Chondrocyte (in vitro differentiated cells): Measurements from ENCODE around the gene NSL1. TPM values are rescaled to one million over a fixed set of nuclear protein-coding genes. Genes with fewer than 3 reads are reported as not detected.

ENCODE experiments used
- DNase-seq: peaks from one replicate; pipeline ENCODE4 v3.0.0; 2021; ENCODE audit warnings: mixed read lengths, low spot score
- H3K27ac Mint-ChIP-seq: one replicate; pipeline ENCODE4 v1.8.0; 2021; ENCODE audit warnings: mild to moderate bottlenecking, moderate library complexity, mixed read lengths; ENCODE audit not compliant: unreplicated experiment
- H3K27me3 Mint-ChIP-seq: 2 replicates; pipeline ENCODE4 v1.8.0; 2021; ENCODE audit warnings: low read depth, mixed read lengths
- H3K36me3 Mint-ChIP-seq: 2 replicates; pipeline ENCODE4 v1.8.0; 2021; ENCODE audit warnings: low read depth, mixed read lengths
- H3K4me1 Mint-ChIP-seq: 2 replicates; pipeline ENCODE4 v1.8.0; 2021; ENCODE audit warnings: low read depth, mild to moderate bottlenecking, mixed read lengths
- H3K4me3 Mint-ChIP-seq: one replicate; pipeline ENCODE4 v1.8.0; 2021; ENCODE audit warnings: mild to moderate bottlenecking, moderate library complexity, mixed read lengths; ENCODE audit not compliant: unreplicated experiment
- H3K9me3 Mint-ChIP-seq: 2 replicates; pipeline ENCODE4 v1.8.0; 2021; ENCODE audit warnings: low read depth, mixed read lengths
- total RNA-seq: library from RNA; stranded (reverse); gene quantifications from 3 replicates; pipeline ENCODE4 v1.2.1, GENCODE V29; 2021
- TF ChIP-seq, protein P1 (sequence below): fragments of 200-600 bp; sonication (generic); IDR thresholded peaks from 2 replicates; pipeline ENCODE4 v1.5.0; 2021; ENCODE audit warnings: antibody characterized with exemption, mild to moderate bottlenecking, moderate library complexity

NSL1 gene
- total RNA-seq, 1 donor from 2014 or later = 20.0 TPM

DNA sequence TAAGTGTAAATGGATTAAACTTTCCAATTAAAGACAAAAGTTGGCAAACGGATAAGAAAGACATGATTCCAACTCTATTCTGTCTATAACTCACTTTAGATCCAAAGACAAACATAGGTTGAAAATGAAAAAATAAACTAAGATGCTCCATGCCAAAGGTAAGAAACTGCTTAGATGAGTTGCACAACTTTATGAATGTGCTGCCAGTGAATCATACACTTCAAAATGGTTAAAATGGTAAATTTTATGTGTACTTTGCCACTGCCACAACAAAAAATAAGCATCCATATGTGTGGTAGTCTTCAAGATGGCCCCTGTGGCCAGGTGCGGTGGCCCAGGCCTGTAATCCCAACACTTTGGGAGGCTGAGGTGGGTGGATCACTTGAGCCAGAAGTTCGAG, 45.0 kb downstream of the NSL1 start:
- DNase-seq = no peak
- H3K4me1 Mint-ChIP-seq = peaks cover 5% of the 10 kb centered on the region
- no peak overlapping the region for H3K4me3 Mint-ChIP-seq
- H3K27ac Mint-ChIP-seq = no peak overlapping the region
- TF ChIP-seq, protein P1, sequence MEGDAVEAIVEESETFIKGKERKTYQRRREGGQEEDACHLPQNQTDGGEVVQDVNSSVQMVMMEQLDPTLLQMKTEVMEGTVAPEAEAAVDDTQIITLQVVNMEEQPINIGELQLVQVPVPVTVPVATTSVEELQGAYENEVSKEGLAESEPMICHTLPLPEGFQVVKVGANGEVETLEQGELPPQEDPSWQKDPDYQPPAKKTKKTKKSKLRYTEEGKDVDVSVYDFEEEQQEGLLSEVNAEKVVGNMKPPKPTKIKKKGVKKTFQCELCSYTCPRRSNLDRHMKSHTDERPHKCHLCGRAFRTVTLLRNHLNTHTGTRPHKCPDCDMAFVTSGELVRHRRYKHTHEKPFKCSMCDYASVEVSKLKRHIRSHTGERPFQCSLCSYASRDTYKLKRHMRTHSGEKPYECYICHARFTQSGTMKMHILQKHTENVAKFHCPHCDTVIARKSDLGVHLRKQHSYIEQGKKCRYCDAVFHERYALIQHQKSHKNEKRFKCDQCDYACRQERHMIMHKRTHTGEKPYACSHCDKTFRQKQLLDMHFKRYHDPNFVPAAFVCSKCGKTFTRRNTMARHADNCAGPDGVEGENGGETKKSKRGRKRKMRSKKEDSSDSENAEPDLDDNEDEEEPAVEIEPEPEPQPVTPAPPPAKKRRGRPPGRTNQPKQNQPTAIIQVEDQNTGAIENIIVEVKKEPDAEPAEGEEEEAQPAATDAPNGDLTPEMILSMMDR = no peak
- H3K36me3 Mint-ChIP-seq = peaks cover 4% of the 10 kb centered on the region
- H3K9me3 Mint-ChIP-seq = peaks cover 3% of the 10 kb centered on the region
- no peaks in the 10 kb centered on the region for H3K27me3 Mint-ChIP-seq

DNA sequence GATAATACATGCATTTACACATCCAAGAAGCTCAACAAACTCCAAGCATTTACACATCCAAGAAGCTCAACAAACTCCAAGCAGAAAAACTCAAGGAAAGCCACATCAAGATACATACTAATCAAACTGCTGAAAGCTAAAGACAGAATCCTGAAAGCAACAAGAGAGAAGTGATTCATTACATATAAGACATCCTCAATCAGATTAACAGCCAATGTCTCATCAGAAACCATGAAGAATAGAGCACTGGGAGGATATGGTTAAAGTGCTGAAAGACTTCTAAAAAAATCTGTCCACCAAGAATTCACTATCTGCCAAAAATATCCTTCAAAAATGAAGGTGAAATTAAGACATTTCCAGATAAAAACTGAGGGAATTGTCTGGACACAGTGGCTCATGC, 46.3 kb downstream of the NSL1 start:
- no peak for DNase-seq
- Mint-ChIP-seq H3K27me3 (no peaks in the 10 kb centered on the region), H3K27ac (no peak overlapping the region), H3K4me1 (peaks cover 5% of the 10 kb centered on the region), H3K4me3 (no peak overlapping the region), H3K36me3 (peaks cover 10% of the 10 kb centered on the region), H3K9me3 (peaks cover 8% of the 10 kb centered on the region)
- TF ChIP-seq, protein P1 = no peak

DNA sequence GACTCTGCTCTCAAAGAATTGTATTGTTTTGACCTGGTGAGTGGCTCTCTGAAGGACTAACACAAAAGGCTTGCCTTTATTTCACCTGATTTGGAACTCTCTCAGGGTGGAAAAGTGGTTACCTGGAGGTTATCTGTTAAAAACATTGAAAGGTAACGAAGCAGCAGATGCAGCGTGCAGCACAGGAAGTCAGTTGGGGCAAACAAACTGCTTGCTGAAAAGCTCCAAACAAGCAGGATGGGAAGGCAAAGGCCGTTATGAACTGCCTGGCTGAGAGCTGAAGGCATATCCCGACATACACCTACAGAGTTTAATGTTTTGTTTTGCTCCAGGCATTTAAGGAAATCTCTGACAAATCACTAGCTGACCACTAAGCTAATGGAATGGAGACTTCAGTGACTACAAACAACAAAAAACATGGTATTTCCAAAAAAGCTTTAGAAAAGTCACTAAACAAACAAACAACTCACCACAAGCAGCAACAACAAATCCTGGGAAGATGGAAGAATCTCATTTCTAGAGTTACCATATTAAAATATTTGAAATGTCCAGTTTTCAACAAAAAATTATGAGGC, 47.6 kb downstream of the NSL1 start:
- Mint-ChIP-seq H3K27me3 (no peaks in the 10 kb centered on the region), H3K4me3 (no peak overlapping the region), H3K36me3 (peaks cover 10% of the 10 kb centered on the region), H3K9me3 (peaks cover 8% of the 10 kb centered on the region), H3K27ac (no peak overlapping the region), H3K4me1 (no peaks in the 10 kb centered on the region)
- DNase-seq = no peak
- TF ChIP-seq, protein P1 = no peak

DNA sequence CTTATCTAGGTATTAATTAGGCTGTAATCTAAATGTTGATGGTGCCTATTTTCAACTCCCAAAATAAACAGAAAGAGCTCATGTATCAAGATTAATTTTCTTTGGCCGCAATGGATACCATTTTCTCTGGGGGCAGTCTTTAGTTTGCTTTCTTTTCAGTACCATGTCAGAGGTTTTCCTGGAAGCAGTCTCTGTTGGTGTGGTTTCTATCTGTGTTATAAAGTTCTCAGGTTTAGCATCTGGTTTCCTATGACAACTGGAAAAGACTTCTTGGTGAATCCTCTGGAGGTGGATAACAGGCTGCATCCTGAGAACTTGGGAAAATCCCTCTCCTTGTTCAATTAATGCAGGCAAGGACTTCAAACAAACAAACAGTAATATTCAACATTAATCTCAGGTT, 53.2 kb downstream of the NSL1 start:
- H3K27me3 Mint-ChIP-seq = no peaks in the 10 kb centered on the region
- DNase-seq = no peak
- no peak overlapping the region for H3K4me3 Mint-ChIP-seq
- H3K27ac Mint-ChIP-seq = no peak overlapping the region
- peaks cover 8% of the 10 kb centered on the region for H3K9me3 Mint-ChIP-seq
- peaks cover 15% of the 10 kb centered on the region for H3K36me3 Mint-ChIP-seq
- TF ChIP-seq, protein P1 = no peak
- H3K4me1 Mint-ChIP-seq = no peaks in the 10 kb centered on the region

- peaks cover 8% of the 10 kb centered on the region for H3K9me3 Mint-ChIP-seq
- TF ChIP-seq, protein P1 = no peak
- H3K27me3 Mint-ChIP-seq = no peaks in the 10 kb centered on the region
- H3K4me3 Mint-ChIP-seq = no peak overlapping the region
- no peak for DNase-seq
- H3K27ac Mint-ChIP-seq = no peak overlapping the region
- H3K4me1 Mint-ChIP-seq = no peaks in the 10 kb centered on the region
- H3K36me3 Mint-ChIP-seq = peaks cover 15% of the 10 kb centered on the region
Measured at GRCh38 chr1:212737559-212737958, 54.0 kb downstream of the NSL1 start.
